Liver (tissue), 9 donors: ENCODE measurements around the gene CRTAP. TPM values are rescaled to one million over a fixed set of nuclear protein-coding genes. Genes with fewer than 3 reads are reported as not detected.

Experiments
- DNase-seq: peaks from one replicate; pipeline ENCODE4 v3.0.0-alpha.2; 2017; ENCODE audit warnings: low spot score
- H3K27ac ChIP-seq, 2 donors: one replicate each; pipeline ENCODE4 v1.7.0; 2013; ENCODE audit warnings: inconsistent platforms in 2 of 2, low read length in 2 of 2, control low read depth in 1 of 2, low read depth in 1 of 2, mild to moderate bottlenecking in 1 of 2
- H3K27me3 ChIP-seq, 4 donors: one replicate each; pipeline versions ENCODE4 v1.6.1 to v1.7.0; 2013; ENCODE audit warnings: low read length in 3 of 4, inconsistent platforms in 1 of 4, mild to moderate bottlenecking in 1 of 4, moderate library complexity in 1 of 4; ENCODE audit not compliant: control insufficient read depth in 4 of 4, insufficient read depth in 4 of 4
- H3K36me3 ChIP-seq, 4 donors: one replicate each; pipeline versions ENCODE4 v1.6.1 to v1.7.0; 2013; ENCODE audit warnings: low read length in 3 of 4, mild to moderate bottlenecking in 3 of 4, low read depth in 1 of 4, moderate library complexity in 1 of 4; ENCODE audit not compliant: control insufficient read depth in 4 of 4, insufficient read depth in 3 of 4
- H3K4me1 ChIP-seq, 4 donors: one replicate each; pipeline versions ENCODE4 v1.6.1 to v1.7.0; 2013; ENCODE audit warnings: low read length in 3 of 4, mild to moderate bottlenecking in 3 of 4, moderate library complexity in 1 of 4; ENCODE audit not compliant: control insufficient read depth in 4 of 4, insufficient read depth in 4 of 4
- H3K4me3 ChIP-seq, 3 donors: one replicate each; pipeline versions ENCODE4 v1.6.1 to v1.7.0; 2013; ENCODE audit warnings: low read length in 3 of 3, control low read depth in 1 of 3, low read depth in 1 of 3, mild to moderate bottlenecking in 1 of 3
- H3K9ac ChIP-seq, 2 donors: one replicate each; pipeline ENCODE4 v1.7.0; 2013; ENCODE audit warnings: low read length in 2 of 2, mild to moderate bottlenecking in 2 of 2, moderate library complexity in 2 of 2, control low read depth in 1 of 2, low read depth in 1 of 2
- H3K9me3 ChIP-seq, 4 donors: one replicate each; pipeline versions ENCODE4 v1.6.1 to v1.7.0; 2013; ENCODE audit warnings: low read length in 3 of 4; ENCODE audit not compliant: control insufficient read depth in 4 of 4
- ATF3 ChIP-seq: IDR thresholded peaks from 2 replicates; pipeline ENCODE4 v1.6.1; 2016; ENCODE audit warnings: antibody characterized with exemption
- FOXA1 ChIP-seq: IDR thresholded peaks from 2 replicates; pipeline ENCODE4 v1.6.1; 2016; ENCODE audit warnings: antibody characterized with exemption
- FOXA2 ChIP-seq: IDR thresholded peaks from 2 replicates; pipeline ENCODE4 v1.6.1; 2016; ENCODE audit warnings: antibody characterized with exemption
- GABPA ChIP-seq, 2 donors: IDR thresholded peaks in 1 of 2; conservative IDR thresholded peaks in 1 of 2; 2 replicates each; pipeline ENCODE4 v1.6.1; 2016; ENCODE audit warnings: antibody characterized with exemption in 2 of 2, mild to moderate bottlenecking in 1 of 2, moderate library complexity in 1 of 2
- HNF4A ChIP-seq, 2 donors: conservative IDR thresholded peaks; 2 replicates each; pipeline ENCODE4 v1.6.1; 2016; ENCODE audit warnings: antibody characterized with exemption in 2 of 2, mild to moderate bottlenecking in 2 of 2
- HNF4G ChIP-seq: IDR thresholded peaks from 2 replicates; pipeline ENCODE4 v1.6.1; 2016; ENCODE audit warnings: antibody characterized with exemption
- JUND ChIP-seq, 2 donors: IDR thresholded peaks; 2 replicates each; pipeline ENCODE4 v1.6.1; 2016; ENCODE audit warnings: antibody characterized with exemption in 2 of 2
- MAX ChIP-seq: IDR thresholded peaks from 2 replicates; pipeline ENCODE4 v1.6.1; 2016; ENCODE audit warnings: antibody characterized with exemption
- NR2F2 ChIP-seq: IDR thresholded peaks from 2 replicates; pipeline ENCODE4 v1.6.1; 2016; ENCODE audit warnings: antibody characterized with exemption
- RAD21 ChIP-seq, 2 donors: IDR thresholded peaks; 2 replicates each; pipeline ENCODE4 v1.6.1; 2016; ENCODE audit warnings: antibody characterized with exemption in 2 of 2, mild to moderate bottlenecking in 2 of 2
- REST ChIP-seq: IDR thresholded peaks from 2 replicates; pipeline ENCODE4 v1.6.1; 2016; ENCODE audit warnings: antibody characterized with exemption, mild to moderate bottlenecking
- SP1 ChIP-seq: IDR thresholded peaks from 2 replicates; pipeline ENCODE4 v1.6.1; 2018; ENCODE audit warnings: antibody characterized with exemption, mild to moderate bottlenecking
- TAF1 ChIP-seq: conservative IDR thresholded peaks from 2 replicates; pipeline ENCODE4 v1.6.1; 2016; ENCODE audit warnings: antibody characterized with exemption, mild to moderate bottlenecking
- YY1 ChIP-seq: IDR thresholded peaks from 2 replicates; pipeline ENCODE4 v1.6.1; 2016; ENCODE audit warnings: antibody characterized with exemption, mild to moderate bottlenecking
- ZBTB33 ChIP-seq: IDR thresholded peaks from 2 replicates; pipeline ENCODE4 v1.6.1; 2016; ENCODE audit warnings: antibody characterized with exemption
- WGBS: extraction: QIAGEN DNeasy Blood & Tissue Kit; methylation state at CpG from one replicate; pipeline ENCODE4 v1.1.7; 2013; 5-methylcytosine and 5-hydroxymethylcytosine counted together
- polyA plus RNA-seq, 2 donors: library from polyadenylated mRNA; stranded (reverse) in 1 of 2; unstranded in 1 of 2; fragments of 200-250 nt in 1 of 2; fragments of >200 nt in 1 of 2; fragmentation: Nextera tagmentation in 1 of 2; extraction: Ambion mirVana in 1 of 2; gene quantifications; one replicate each; pipeline versions ENCODE4 v1.2.1 to v1.2.3, GENCODE V29; 2013 to 2015
- total RNA-seq, 2 donors: library from RNA; depleted of rRNA; stranded (reverse); fragments of >200 nt; gene quantifications; one replicate each; pipeline ENCODE4 v1.2.3, GENCODE V29; 2014
- TF ChIP-seq, protein P1 (sequence below): fragments of 150-350 bp; IDR thresholded peaks from 2 replicates; pipeline ENCODE4 v1.5.1; 2017; ENCODE audit warnings: improper control_type of control experiment, low read depth, low read length; ENCODE audit not compliant: missing input control
- donor health status: healthy.
- donor health status: healthy.
- donor health status: healthy.
- donor health status: healthy.
- donor health status: healthy.

Gene CRTAP
- total and polyA plus RNA-seq, 4 donors = 26.5 to 47.6 (median 38.5) TPM

DNA sequence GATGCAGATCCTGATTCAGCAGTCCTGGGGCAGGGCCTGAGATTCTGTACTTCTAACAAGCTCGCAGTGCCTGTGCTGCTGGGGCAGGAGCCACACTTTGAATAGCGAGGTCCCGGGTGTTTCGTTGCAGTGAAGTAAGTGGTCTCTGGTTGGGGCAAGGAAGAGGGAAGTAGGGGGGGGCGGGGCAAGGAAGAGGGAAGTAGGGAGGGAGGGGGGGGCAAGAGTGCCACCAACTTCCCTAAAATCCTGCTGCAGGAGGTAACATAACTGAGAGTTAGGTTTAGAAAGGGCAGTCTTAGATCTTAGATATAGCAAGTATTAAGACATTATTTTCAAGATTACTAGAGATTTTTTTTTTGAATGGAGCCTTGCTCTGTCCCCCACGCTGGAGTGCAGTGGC is 35.5 kb downstream of the CRTAP start:
- no peak for DNase-seq
- Histone ChIP-seq H3K4me3 (no peak overlapping the region), H3K36me3 (no peaks in the 10 kb centered on the region), H3K9ac (no peak overlapping the region), H3K9me3 (no peaks in the 10 kb centered on the region), H3K27ac (no peak overlapping the region), H3K27me3 (peaks cover 0 to 5% (median 0%) of the 10 kb centered on the region in 4 donors), H3K4me1 (peaks cover 0 to 11% (median 0%) of the 10 kb centered on the region in 4 donors)
- 81% methylated on average over 5 of the region's 6 CpGs for WGBS
- TF ChIP-seq ZBTB33 (no peak), TAF1 (no peak), HNF4A (conservative IDR thresholded peaks at IDR 0.05) (no peak)

DNA sequence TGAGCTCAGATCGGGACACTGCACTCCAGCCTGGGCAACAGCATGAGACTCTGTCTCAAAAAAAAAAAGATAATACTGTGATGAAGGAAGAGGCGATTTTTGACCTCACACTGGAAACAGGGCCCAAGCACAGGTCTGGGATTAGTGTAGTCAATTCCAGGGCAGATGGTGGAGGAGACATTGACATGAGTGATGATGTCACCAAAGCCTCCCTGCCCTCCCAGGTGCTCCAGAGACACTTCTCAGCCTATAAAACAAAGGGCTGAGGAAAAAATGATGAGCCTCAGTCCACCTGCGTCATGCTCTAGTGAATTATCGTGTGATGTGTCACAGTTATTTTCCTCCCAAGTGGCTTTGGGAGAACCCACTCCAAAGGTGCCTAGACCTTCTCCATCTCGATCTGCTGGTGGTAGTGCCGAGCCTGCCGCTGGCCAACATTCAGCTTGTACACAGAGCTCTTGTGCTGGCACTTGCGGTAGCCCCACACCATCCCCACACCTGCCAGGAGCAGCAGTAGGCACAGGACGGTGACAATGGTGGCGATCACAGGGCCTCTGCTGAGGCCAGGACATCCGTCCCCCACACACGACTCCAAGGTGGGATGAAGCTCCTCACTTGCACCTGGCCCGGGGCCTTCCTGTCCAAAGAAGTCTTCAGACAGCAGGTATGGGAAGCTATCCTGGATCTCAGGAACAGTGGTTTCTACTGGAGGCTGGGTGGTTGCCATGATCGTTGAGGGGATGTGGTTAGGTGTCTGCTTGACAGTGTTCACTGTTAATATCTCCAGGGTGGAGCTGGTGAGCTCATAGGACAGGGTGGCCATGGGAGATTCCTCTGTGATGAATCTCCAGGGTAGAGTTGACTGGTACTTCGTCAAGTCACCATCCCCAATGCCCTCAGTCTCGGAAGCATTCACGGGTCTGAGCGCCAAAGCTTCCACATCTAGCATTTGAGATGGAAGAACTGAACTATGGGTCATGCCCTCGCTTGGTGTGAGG is 38.8 kb downstream of the CRTAP start:
- WGBS = 86% methylated on average over 19 of the region's 19 CpGs
- DNase-seq = no peak

DNA sequence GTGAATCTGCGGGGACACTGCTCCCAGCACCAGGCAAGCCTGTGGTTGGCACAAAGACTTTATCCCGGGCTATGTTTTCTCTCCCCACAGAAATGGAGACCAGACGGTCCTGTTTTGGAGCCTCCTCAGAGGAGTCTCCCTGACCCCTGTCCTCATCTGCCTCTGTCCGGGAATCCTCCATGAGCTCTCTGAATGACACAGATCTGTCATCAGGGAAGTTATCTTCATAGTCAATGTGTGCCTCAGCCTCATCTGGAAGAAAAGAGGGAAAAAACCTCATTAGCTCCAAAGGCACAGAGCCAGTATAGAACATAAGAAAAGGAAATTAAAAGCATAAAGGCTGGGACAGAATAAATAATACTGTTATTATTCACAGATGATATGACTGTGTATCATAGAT is 40.0 kb downstream of the CRTAP start:
- no peak for DNase-seq
- Histone ChIP-seq H3K4me3 (no peak overlapping the region), H3K27ac (no peak overlapping the region), H3K36me3 (no peaks in the 10 kb centered on the region), H3K9me3 (no peaks in the 10 kb centered on the region), H3K27me3 (peaks cover 0 to 9% (median 0%) of the 10 kb centered on the region in 4 donors), H3K9ac (no peak overlapping the region), H3K4me1 (no peaks in the 10 kb centered on the region)
- no peak for TF ChIP-seq SP1
- TF ChIP-seq MAX = no peak
- no peak for TF ChIP-seq TAF1
- TF ChIP-seq, protein P1, sequence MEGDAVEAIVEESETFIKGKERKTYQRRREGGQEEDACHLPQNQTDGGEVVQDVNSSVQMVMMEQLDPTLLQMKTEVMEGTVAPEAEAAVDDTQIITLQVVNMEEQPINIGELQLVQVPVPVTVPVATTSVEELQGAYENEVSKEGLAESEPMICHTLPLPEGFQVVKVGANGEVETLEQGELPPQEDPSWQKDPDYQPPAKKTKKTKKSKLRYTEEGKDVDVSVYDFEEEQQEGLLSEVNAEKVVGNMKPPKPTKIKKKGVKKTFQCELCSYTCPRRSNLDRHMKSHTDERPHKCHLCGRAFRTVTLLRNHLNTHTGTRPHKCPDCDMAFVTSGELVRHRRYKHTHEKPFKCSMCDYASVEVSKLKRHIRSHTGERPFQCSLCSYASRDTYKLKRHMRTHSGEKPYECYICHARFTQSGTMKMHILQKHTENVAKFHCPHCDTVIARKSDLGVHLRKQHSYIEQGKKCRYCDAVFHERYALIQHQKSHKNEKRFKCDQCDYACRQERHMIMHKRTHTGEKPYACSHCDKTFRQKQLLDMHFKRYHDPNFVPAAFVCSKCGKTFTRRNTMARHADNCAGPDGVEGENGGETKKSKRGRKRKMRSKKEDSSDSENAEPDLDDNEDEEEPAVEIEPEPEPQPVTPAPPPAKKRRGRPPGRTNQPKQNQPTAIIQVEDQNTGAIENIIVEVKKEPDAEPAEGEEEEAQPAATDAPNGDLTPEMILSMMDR = no peak
- no peak for TF ChIP-seq HNF4A (conservative IDR thresholded peaks at IDR 0.05)
- no peak for TF ChIP-seq FOXA2
- TF ChIP-seq FOXA1 = no peak
- no peak for TF ChIP-seq NR2F2
- no peak for TF ChIP-seq JUND (IDR thresholded peaks at IDR 0.05)
- no peak for TF ChIP-seq REST
- no peak for TF ChIP-seq RAD21 (IDR thresholded peaks at IDR 0.05)
- TF ChIP-seq ZBTB33 = no peak
- no peak for TF ChIP-seq ATF3
- TF ChIP-seq HNF4G = no peak
- no peak for TF ChIP-seq GABPA (IDR thresholded peaks at IDR 0.05 in 1 of 2, conservative IDR thresholded peaks at IDR 0.05 in 1 of 2)
- 66% methylated on average over 4 of the region's 4 CpGs for WGBS

More for the DNA sequence above, 38.8 kb downstream of the CRTAP start:
- Histone ChIP-seq H3K4me1 (no peaks in the 10 kb centered on the region), H3K9ac (no peak overlapping the region), H3K27me3 (peaks cover 0 to 5% (median 0%) of the 10 kb centered on the region in 4 donors), H3K36me3 (no peaks in the 10 kb centered on the region), H3K4me3 (no peak overlapping the region), H3K27ac (no peak overlapping the region), H3K9me3 (no peaks in the 10 kb centered on the region)
- TF ChIP-seq GABPA (IDR thresholded peaks at IDR 0.05 in 1 of 2, conservative IDR thresholded peaks at IDR 0.05 in 1 of 2) (no peak), FOXA2 (no peak), YY1 (no peak), FOXA1 (no peak), NR2F2 (no peak)
